ENCODE measurements around the gene TRDN.

Gene TRDN

GRCh38 chr6:123201869-123202372 lies 434.8 kb downstream of the TRDN start:
- ATAC-seq = no peak
- TF ChIP-seq ZC3H10 (CRISPR knock-in tag; IDR thresholded peaks at IDR 0.05) (no peak), ZNF70 (CRISPR knock-in tag; IDR thresholded peaks at IDR 0.05) (no peak), CREB5 (CRISPR knock-in tag; IDR thresholded peaks at IDR 0.05; ENCODE audit: low read depth) (no peak), ARNTL (CRISPR knock-in tag; IDR thresholded peaks at IDR 0.05; ENCODE audit: borderline replicate concordance, low read depth) (no peak), BACH2 (CRISPR knock-in tag; IDR thresholded peaks at IDR 0.05; ENCODE audit: borderline replicate concordance) (no peak), PATZ1 (CRISPR knock-in tag; IDR thresholded peaks at IDR 0.05; ENCODE audit: borderline replicate concordance) (no peak), OSR1 (CRISPR knock-in tag; IDR thresholded peaks at IDR 0.05) (no peak), CSRNP3 (CRISPR knock-in tag; IDR thresholded peaks at IDR 0.05) (no peak), ZFP3 (CRISPR knock-in tag; IDR thresholded peaks at IDR 0.05) (no peak), ZNF565 (CRISPR knock-in tag; conservative IDR thresholded peaks at IDR 0.05; ENCODE audit: low read depth) (no peak), PPARA (CRISPR knock-in tag; IDR thresholded peaks at IDR 0.05; ENCODE audit: borderline replicate concordance) (no peak), RARB (CRISPR knock-in tag; IDR thresholded peaks at IDR 0.05) (no peak), ZFP30 (CRISPR knock-in tag; IDR thresholded peaks at IDR 0.05) (no peak), POU6F1 (CRISPR knock-in tag; IDR thresholded peaks at IDR 0.05; ENCODE audit: borderline replicate concordance, low read depth) (no peak), SNAI2 (CRISPR knock-in tag; IDR thresholded peaks at IDR 0.05) (no peak), ISL1 (CRISPR knock-in tag; IDR thresholded peaks at IDR 0.05) (no peak), CSDC2 (CRISPR knock-in tag; IDR thresholded peaks at IDR 0.05) (no peak)

GRCh38 chr6:123193298-123193697 lies 443.5 kb downstream of the TRDN start:
- ATAC-seq = no peak
- TF ChIP-seq ARNTL (CRISPR knock-in tag; IDR thresholded peaks at IDR 0.05; ENCODE audit: borderline replicate concordance, low read depth) (no peak), ESRRG (CRISPR knock-in tag; IDR thresholded peaks at IDR 0.05) (no peak)

- TF ChIP-seq TCF4 (CRISPR knock-in tag; IDR thresholded peaks at IDR 0.05; ENCODE audit: borderline replicate concordance) = no peak
- no peak for TF ChIP-seq TSHZ2 (CRISPR knock-in tag; IDR thresholded peaks at IDR 0.05)
- no peak for TF ChIP-seq ZFP30 (CRISPR knock-in tag; IDR thresholded peaks at IDR 0.05)
- TF ChIP-seq RARB (CRISPR knock-in tag; IDR thresholded peaks at IDR 0.05) = no peak
- no peak for TF ChIP-seq ZNF70 (CRISPR knock-in tag; IDR thresholded peaks at IDR 0.05)
- TF ChIP-seq ESRRG (CRISPR knock-in tag; IDR thresholded peaks at IDR 0.05) = no peak
- no peak for TF ChIP-seq CSRNP3 (CRISPR knock-in tag; IDR thresholded peaks at IDR 0.05)
- TF ChIP-seq BACH2 (CRISPR knock-in tag; IDR thresholded peaks at IDR 0.05; ENCODE audit: borderline replicate concordance) = no peak
- no peak for TF ChIP-seq ZNF8 (CRISPR knock-in tag; IDR thresholded peaks at IDR 0.05)
- TF ChIP-seq GLIS3 (CRISPR knock-in tag; IDR thresholded peaks at IDR 0.05) = no peak
- TF ChIP-seq ISL1 (CRISPR knock-in tag; IDR thresholded peaks at IDR 0.05) = no peak
- ATAC-seq = no peak
Observed at GRCh38 chr6:123189816-123190215, 446.9 kb downstream of the TRDN start.

Measured in SK-N-SH treated with all-trans-retinoic acid at 6 μM for 48 hours (cell line).